IMR-90 (cell line): ENCODE data around the gene MBTPS1. TPM values are rescaled to one million over a fixed set of nuclear protein-coding genes. Genes with fewer than 3 reads are reported as not detected.

ENCODE experiments used
- ATAC-seq: fragments of 200-7000 bp; cut with Tn5 transposase; 2 replicates; pipeline ENCODE4 v1.9.1; 2020; ENCODE audit warnings: low read depth, mild to moderate bottlenecking, moderate library complexity
- BruUV-seq: library from RNA; stranded (reverse); fragments of 400-500 nt; replicated peaks from 2 replicates; lab custom pipeline; 2021; lab: Mats Ljungman, UMichigan
- CTCF ChIA-PET: fragments of 300-600 bp; formaldehyde crosslinking; extraction: SDS; loops from one replicate; lab custom pipeline; 2021; ENCODE audit warnings: antibody characterized with exemption; lab: Yijun Ruan, JAX
- POLR2A ChIA-PET: fragments of 300-600 bp; sonication (Branson Sonifier 250); formaldehyde crosslinking; loops from one replicate; lab custom pipeline; 2022; ENCODE audit warnings: antibody characterized with exemption; ENCODE audit not compliant: unreplicated experiment; lab: Charles Lee
- DNase-seq: peaks from one replicate; pipeline ENCODE4 v3.0.0; 2013
- H2AFZ ChIP-seq: replicated peaks from 2 replicates; pipeline ENCODE3; 2013; ENCODE audit warnings: low read length, mild to moderate bottlenecking; ENCODE audit not compliant: poor library complexity
- H2AK5ac ChIP-seq: 2 replicates; pipeline ENCODE4 v1.6.1; 2013; ENCODE audit warnings: low read depth, low read length, inconsistent platforms
- H2AK9ac ChIP-seq: replicated peaks from 2 replicates; pipeline ENCODE3; 2013; ENCODE audit warnings: mild to moderate bottlenecking, low read depth, low read length, moderate library complexity; ENCODE audit not compliant: poor library complexity
- H2BK120ac ChIP-seq: 2 replicates; pipeline ENCODE4 v1.6.1; 2013; ENCODE audit warnings: low read depth, low read length, inconsistent platforms
- H2BK15ac ChIP-seq: 3 replicates; pipeline ENCODE4 v1.6.1; 2013; ENCODE audit warnings: low read depth, low read length, inconsistent platforms
- H2BK20ac ChIP-seq: 2 replicates; pipeline ENCODE4 v1.6.1; 2013; ENCODE audit warnings: low read depth, mild to moderate bottlenecking, inconsistent platforms, low read length, moderate library complexity
- H2BK5ac ChIP-seq: 2 replicates; pipeline ENCODE4 v1.6.1; 2013; ENCODE audit warnings: mild to moderate bottlenecking, low read depth, low read length, inconsistent platforms; ENCODE audit not compliant: poor library complexity, severe bottlenecking
- H3K14ac ChIP-seq: replicated peaks from 2 replicates; pipeline ENCODE4 v1.6.1; 2013; ENCODE audit warnings: low read depth, low read length, inconsistent platforms
- H3K18ac ChIP-seq: 2 replicates; pipeline ENCODE4 v1.6.1; 2013; ENCODE audit warnings: low read depth, low read length, control low read depth
- H3K23ac ChIP-seq: 2 replicates; pipeline ENCODE4 v1.6.1; 2013; ENCODE audit warnings: low read depth, low read length, inconsistent platforms
- H3K27ac ChIP-seq: 2 replicates; pipeline ENCODE4 v1.5.1; 2013; ENCODE audit warnings: mild to moderate bottlenecking, control low read depth, low read length; ENCODE audit not compliant: insufficient read depth
- H3K27me3 ChIP-seq: 2 replicates; pipeline ENCODE4 v1.6.1; 2013; ENCODE audit warnings: low read length; ENCODE audit not compliant: control insufficient read depth, insufficient read depth
- H3K36me3 ChIP-seq: 2 replicates; pipeline ENCODE4 v1.6.1; 2013; ENCODE audit warnings: low read length, mixed read lengths; ENCODE audit not compliant: control insufficient read depth, insufficient read depth
- H3K4ac ChIP-seq: 2 replicates; pipeline ENCODE4 v1.6.1; 2013; ENCODE audit warnings: low read depth, low read length, inconsistent platforms
- H3K4me1 ChIP-seq: 2 replicates; pipeline ENCODE4 v1.6.1; 2013; ENCODE audit warnings: low read length, mixed read lengths; ENCODE audit not compliant: control insufficient read depth, insufficient read depth
- H3K4me2 ChIP-seq: 2 replicates; pipeline ENCODE4 v1.6.1; 2013; ENCODE audit warnings: low read depth, mild to moderate bottlenecking, control low read depth, low read length, moderate library complexity
- H3K4me3 ChIP-seq: 2 replicates; pipeline ENCODE4 v1.5.1; 2013; ENCODE audit warnings: low read depth, mild to moderate bottlenecking, control low read depth, low read length, moderate library complexity; ENCODE audit not compliant: insufficient read depth
- H3K56ac ChIP-seq: 2 replicates; pipeline ENCODE4 v1.6.1; 2013; ENCODE audit warnings: low read length, inconsistent platforms; ENCODE audit not compliant: insufficient read depth; ENCODE audit errors: extremely low read depth
- H3K79me1 ChIP-seq, 2 experiments: 2 replicates each; pipeline ENCODE4 v1.6.1; 2013; ENCODE audit warnings: low read length in 2 of 2, inconsistent platforms in 1 of 2, low read depth in 1 of 2
- H3K9ac ChIP-seq: 2 replicates; pipeline ENCODE4 v1.6.1; 2013; ENCODE audit warnings: low read depth, low read length, control low read depth
- H3K9me1 ChIP-seq: 2 replicates; pipeline ENCODE4 v1.6.1; 2013; ENCODE audit warnings: low read length, inconsistent platforms; ENCODE audit not compliant: insufficient read depth
- H3K9me3 ChIP-seq: 2 replicates; pipeline ENCODE4 v1.6.1; 2013; ENCODE audit warnings: low read length; ENCODE audit not compliant: control insufficient read depth, insufficient read depth
- H4K20me1 ChIP-seq: 2 replicates; pipeline ENCODE4 v1.6.1; 2013; ENCODE audit warnings: low read length, inconsistent platforms; ENCODE audit not compliant: insufficient read depth
- H4K5ac ChIP-seq: 2 replicates; pipeline ENCODE4 v1.6.1; 2013; ENCODE audit warnings: mild to moderate bottlenecking, low read depth, low read length, control low read depth
- H4K8ac ChIP-seq, 2 experiments: 2 replicates each; pipeline ENCODE4 v1.6.1; 2013; ENCODE audit warnings: low read depth in 2 of 2, low read length in 2 of 2, control low read depth in 1 of 2, inconsistent platforms in 1 of 2
- H4K91ac ChIP-seq: 2 replicates; pipeline ENCODE4 v1.6.1; 2013; ENCODE audit warnings: low read depth, low read length, inconsistent platforms; ENCODE audit not compliant: insufficient read depth
- CEBPB ChIP-seq: IDR thresholded peaks from 2 replicates; pipeline ENCODE4 v1.6.1; 2012; ENCODE audit warnings: low read depth, low read length, improper control_type of control experiment
- POLR2A ChIP-seq: IDR thresholded peaks from 2 replicates; pipeline ENCODE4 v1.6.1; 2012; ENCODE audit warnings: mild to moderate bottlenecking, low read depth, low read length
- WGBS, 2 experiments: methylation state at CpG; one replicate each; pipeline versions ENCODE4 v1.1.5 to v1.1.7; 2013; ENCODE audit warnings: missing lambda C conversion rate in 2 of 2; ENCODE audit not compliant: insufficient read length in 1 of 2; ENCODE audit errors: extremely low coverage in 2 of 2; 5-methylcytosine and 5-hydroxymethylcytosine counted together
- dilution Hi-C: fragments of 300-500 bp; cut with HindIII; formaldehyde crosslinking; loops from one replicate; pipeline ENCODE4 v1.14.3; 2018; ENCODE audit warnings: low sequenced_read_pairs; ENCODE audit not compliant: unreplicated experiment
- in situ Hi-C: fragments of 300-500 bp; cut with MboI; formaldehyde crosslinking; loops from 3 replicates; pipeline ENCODE4 v1.14.3; 2019; ENCODE audit warnings: low sequenced_read_pairs, inconsistent platforms, mixed read lengths
- intact Hi-C: fragments of 100-400 bp; cut with micrococcal nuclease; formaldehyde crosslinking; loops from 2 replicates; pipeline ENCODE4 v1.10.0; 2022
- polyA plus RNA-seq, 3 experiments: library from polyadenylated mRNA; depleted of rRNA; stranded (reverse); fragments of >200 nt; gene quantifications; 2 replicates each; pipeline ENCODE4 v1.2.3, GENCODE V29; 2012; ENCODE audit warnings: low replicate concordance in 1 of 3
- total RNA-seq: library from RNA; depleted of rRNA; stranded (reverse); fragments of >200 nt; gene quantifications from 2 replicates; pipeline ENCODE4 v1.2.3, GENCODE V29; 2012

MBTPS1 gene
- total and polyA plus RNA-seq, 2 of the 4 experiments (the other 2 are of a cell fraction), result 59.0 to 70.4 TPM

DNA sequence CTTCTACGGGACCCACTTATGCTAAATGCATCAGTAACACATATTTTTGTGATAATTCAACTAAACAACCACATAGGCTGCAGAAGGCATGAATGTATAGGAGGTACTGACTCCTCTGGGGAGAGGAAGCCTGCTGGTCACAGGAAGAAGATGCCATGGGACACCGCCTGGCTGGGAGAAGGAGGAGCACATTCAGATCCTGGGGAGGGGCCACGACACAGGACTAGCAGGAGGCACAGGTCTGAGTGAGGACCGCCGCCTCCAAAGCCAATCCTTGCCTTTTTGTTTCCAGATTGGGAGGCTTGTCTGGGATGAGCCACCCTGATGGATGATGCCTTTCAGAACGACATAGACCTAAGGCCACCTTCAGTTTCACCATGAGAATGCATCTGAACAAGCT is 34.6 kb downstream of the MBTPS1 start:
- ChIA-PET CTCF (no interaction called here), POLR2A (no interaction called here)
- Histone ChIP-seq H4K8ac (no peak overlapping the region), H3K4me3 (no peak overlapping the region), H2AK9ac (no peak overlapping the region), H3K79me1 (peaks cover 0 to 8% of the 10 kb centered on the region in 2 experiments; a peak in 2 of 4 replicates), H4K20me1 (peaks cover 16% of the 10 kb centered on the region; the same call in 1 of the 2 replicates), H4K91ac (no peak overlapping the region), H2BK20ac (no peak overlapping the region), H3K4me2 (no peak overlapping the region), H3K36me3 (peaks cover 46% of the 10 kb centered on the region), H3K4ac (no peak overlapping the region), H3K18ac (no peak overlapping the region), H3K27me3 (no peaks in the 10 kb centered on the region), H4K5ac (no peak overlapping the region), H3K9ac (no peak overlapping the region), H3K9me3 (no peaks in the 10 kb centered on the region), H3K23ac (no peak overlapping the region), H2BK5ac (no peak overlapping the region), H3K9me1 (no peaks in the 10 kb centered on the region), H3K4me1 (no peaks in the 10 kb centered on the region), H3K56ac (no peak overlapping the region), H3K14ac (no peak overlapping the region), H2BK15ac (no peak overlapping the region), H2AFZ (no peak overlapping the region), H2BK120ac (no peak overlapping the region), H3K27ac (no peak overlapping the region), H2AK5ac (no peak overlapping the region)
- DNase-seq (no peak), ATAC-seq (no peak)
- BruUV-seq, result no TSS peak
- intact Hi-C loops (no loop called here), in situ Hi-C loops (loop anchor here (10.0 kb wide), 1 partner anchor 403 kb away; no protein-coding TSS in a partner anchor), dilution Hi-C loops (no loop called here)
- WGBS, 2 experiments, result no CpG with 5 or more reads among the region's 6 CpGs
- TF ChIP-seq POLR2A, result no peak
- TF ChIP-seq CEBPB, result no peak
